Stimulated activated CD4-positive, alpha-beta T cell treated with anti-CD3 and anti-CD28 coated beads, Interleukin-4, amount 100 ng/mL, for 24 hours (primary cell): ENCODE measurements around the gene ZNF697.

Source experiments
- DNase-seq: peaks from one replicate; pipeline ENCODE4 v3.0.0-alpha.2; 2020

ZNF697 gene

DNA sequence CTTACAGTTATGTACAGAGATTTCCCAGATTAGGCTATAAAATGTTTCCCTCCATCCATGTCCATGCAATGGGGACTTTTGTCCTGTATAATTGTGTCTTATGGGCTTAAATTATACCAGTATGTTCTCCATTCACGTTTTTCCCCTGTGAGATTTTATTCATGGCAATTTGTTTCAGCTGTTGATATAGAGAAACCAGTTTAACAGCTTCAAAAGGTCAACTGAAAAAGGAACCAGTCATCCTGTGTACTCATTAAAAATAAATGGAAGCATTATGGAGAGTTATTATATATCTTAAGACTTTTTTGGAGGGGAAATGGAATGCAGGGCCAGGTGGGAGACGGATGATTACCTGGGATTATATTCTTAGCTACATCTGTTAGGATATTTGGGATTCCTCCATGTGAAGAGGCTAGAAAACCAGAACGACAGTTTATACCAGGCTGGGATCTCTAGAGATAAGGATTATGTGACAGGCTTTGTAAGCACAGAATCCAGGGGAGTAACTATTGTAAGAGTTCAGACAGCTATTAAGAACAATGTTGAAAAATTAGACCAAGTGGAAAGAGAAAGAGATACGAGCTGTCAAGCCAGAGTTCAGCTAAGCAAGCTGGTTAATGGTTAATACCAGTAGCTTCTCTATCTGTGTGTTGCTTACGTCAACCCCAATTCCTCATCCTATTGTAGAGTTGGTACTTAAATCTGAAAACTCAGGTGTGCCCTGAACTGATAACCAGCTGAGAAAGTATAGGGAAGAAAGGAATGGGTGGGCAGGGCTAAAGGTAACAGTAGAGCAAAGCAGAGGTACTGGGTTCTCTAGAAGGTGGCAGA, 12.4 kb upstream of the ZNF697 start:
- DNase-seq = no peak

DNA sequence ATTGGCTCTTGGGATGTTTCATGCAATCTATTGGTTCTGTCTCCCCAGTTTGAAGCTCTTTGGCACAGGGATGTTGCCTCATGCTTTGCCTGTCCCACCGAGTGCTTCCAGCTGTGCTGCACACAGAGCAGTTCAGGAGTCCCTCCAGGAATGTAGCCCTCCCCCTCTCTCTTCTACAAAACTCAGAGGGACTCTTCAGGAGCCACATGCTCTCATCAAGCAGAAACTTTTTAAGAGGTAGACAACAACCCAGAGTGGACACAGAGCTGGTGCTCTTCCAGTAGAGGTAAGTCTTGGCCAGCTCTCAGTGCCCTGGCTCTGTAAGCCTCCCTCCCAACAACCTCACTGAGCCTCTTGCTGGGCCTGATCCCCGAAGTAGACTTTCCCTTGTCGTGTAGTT, 11.6 kb upstream of the ZNF697 start:
- DNase-seq = no peak

DNA sequence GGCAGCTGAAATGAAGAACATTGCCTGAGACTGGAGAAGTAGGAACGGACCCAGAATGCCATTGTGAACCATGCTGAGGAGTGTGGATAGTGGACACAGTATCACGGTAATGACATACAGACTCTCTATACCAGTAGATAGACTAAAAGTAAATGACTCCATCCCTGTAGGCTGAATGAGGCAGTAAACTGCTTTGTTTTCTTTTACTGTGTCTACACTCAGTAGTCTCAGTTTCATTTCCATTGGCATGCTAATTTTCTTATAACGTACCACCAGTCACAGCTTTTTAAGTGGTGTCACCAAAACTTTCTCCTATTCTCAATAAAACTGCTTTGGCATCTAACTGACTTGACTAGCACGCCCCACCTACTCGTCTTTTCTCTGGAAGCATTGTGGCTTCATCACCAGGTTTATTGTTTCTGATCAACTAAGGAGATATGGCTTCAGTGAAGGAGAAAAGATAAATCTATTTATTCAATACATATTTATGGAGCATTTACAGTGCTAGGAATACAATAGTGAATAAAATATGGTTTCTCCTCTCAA, 8.4 kb upstream of the ZNF697 start:
- DNase-seq = no peak

DNA sequence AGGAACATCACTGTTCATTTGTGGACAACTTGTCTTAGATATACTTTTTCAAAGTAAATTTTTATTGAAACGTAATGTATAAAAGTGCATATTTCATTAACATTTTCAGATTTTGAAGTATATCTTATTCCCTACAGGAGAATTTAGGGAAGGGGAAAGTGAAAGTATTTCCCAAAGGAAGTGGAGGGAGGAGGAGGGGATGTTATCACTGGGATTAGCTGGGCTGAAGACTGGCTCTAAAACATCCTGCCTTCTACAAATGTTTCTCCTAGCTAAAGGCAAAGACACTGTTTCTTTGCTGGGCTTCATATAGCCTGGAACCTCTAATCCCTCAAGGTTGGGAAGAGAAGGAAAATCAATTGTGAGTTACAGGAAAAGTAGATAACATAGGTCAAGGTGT, 7.1 kb upstream of the ZNF697 start:
- no peak for DNase-seq

DNA sequence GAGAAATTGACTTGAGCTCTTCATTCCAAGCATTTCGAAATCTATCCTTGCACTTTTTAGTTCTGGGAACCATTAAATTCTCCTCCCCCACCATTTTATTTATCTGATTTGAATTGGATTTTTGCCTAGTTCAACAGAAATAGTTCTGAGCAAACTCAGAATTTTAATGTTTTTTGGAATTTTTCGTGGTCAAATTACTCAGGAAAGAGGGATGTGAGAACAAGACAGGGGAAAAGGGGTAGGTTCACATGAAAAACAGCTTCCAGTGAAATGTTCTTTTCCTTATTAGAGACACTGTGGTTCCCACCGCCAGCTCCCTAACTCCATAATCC, 5.7 kb upstream of the ZNF697 start:
- no peak for DNase-seq

- DNase-seq = no peak
Observed at GRCh38 chr1:119653135-119653838, 5.2 kb upstream of the ZNF697 start.

DNA sequence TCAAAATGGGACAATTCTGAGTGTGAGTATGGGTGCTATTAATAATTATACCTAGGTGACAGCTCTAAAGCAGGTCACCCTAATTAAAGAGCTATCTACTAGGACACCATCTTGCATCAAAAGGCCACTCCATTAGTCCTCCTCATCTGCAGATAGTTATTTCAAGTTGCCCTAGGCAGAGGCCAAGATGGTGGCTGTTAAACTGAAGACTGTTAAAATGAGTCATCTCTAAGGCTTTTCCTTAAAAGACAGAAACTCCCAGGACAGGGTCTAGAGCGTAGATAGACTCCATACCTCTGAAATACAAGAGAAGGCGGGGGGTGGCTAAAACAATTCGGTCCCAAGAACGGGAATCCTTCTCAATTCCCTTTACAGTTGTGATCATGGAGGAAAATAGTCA, 4.5 kb upstream of the ZNF697 start:
- DNase-seq = no peak

- no peak for DNase-seq
Observed at GRCh38 chr1:119651641-119652040, 3.6 kb upstream of the ZNF697 start.

- DNase-seq = no peak
Observed at GRCh38 chr1:119651133-119651532, 3.1 kb upstream of the ZNF697 start.

DNA sequence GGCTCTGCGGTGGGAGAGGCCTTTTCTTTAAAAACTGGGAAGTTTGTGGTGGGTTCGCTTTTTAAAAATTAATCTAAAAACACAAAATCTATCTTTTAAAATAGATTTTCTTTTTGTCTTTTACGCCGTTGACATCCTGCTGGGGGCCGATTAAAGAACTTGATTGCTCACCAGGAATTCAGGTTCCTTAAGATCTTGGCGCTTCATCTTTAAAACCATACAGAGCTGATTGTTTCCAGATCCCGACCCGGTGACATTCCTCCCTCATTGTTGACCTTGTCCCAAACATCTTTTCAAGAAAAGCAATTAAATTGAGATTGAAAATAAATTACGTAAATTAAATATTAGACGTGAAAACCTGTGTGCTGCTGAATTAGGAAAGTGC, 546 bp upstream of the ZNF697 start:
- no peak for DNase-seq

DNA sequence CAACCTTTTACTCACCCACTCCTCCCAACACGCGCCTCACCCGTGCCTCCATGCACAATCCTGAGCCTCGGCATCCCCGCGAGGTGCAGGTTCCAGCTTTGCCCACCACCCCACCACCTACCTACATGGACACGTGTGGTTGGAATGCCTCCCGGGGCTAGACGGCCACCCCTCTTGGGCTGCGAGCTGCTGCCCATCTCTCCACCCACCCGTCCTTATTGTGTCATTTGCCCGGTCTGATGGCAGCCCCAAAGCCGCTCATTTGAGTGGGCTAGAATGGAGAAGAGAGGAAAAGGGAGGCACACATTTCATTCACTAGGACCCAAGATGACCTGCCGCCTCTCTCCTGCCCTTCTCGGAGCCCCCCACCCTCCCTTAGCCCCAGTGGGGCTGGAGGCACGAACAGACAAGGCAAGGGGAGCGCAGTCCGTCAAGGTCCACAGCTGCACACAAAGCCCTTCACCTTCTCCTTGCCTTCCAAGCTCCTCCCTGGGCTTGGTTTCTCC, 785 bp downstream of the ZNF697 start:
- no peak for DNase-seq

DNA sequence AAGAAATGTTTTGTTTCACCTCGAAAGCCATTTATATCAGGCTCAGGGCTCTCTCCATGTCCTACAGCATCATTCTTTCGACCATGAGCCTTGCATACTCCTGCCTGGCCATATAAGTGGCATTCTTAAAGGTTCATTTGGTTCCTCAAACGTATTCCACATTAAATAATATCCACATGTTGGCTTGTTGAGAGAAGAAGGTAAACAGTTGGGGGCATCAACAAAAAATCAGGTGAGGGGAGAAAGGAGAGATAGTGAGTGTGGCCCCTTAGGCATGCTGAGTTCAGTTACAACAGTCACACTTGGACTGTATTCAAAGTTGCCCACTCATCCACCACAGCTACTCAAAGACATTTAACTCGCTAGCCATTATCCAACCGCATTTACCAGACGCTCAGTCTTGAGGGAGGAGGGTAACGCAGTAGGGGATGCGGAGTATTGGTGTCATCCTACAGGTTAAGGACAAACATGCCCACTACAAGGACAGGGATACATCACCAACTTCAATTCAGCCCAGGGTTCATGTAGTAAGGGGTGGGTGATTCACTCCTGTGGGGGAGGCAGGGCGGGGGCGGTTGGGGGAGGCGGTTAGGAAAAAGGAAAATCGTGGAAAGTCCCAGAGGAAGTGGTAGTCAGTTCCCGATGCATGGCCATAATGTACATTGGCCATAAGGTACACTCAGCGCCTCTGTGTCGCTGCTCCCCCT, 1.4 kb downstream of the ZNF697 start:
- no peak for DNase-seq

DNA sequence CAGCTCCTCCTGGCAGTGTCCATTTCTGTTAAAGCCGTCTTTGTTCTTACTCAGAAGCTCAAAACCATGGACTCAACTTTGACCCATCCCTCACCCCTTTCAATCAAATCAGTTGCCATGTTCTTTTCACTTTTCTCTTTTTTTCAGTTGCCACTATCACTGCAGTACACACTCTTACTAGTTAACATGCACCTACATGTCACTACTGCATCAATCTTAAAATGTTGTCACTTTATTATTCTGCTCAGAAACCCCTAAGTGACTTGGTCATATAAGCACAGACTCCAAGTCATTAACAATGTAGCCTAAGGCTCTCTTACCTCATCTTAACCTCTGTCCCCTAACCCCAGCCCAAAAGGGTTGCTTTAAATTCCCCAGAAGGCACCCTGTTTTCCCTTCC, 9.0 kb downstream of the ZNF697 start:
- DNase-seq = no peak

DNA sequence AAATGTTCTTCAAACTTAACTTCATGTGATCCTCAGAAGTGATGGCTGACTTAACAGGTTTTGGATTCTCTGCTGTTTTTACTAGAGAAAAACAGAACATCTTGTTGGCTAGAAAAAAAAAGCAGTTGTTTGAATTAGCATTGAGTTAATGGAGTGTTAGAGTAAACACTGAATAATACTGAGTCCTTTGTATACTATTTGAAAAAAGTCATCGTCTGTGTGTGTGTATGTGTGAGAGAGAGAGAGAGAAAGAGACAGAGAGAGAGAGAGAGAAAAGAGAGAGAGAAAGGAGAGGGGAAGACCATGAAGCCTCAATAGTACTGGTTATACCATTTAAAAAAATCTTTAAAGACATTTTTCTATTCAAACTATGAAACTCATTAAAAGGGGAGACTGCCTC, 10.4 kb downstream of the ZNF697 start:
- no peak for DNase-seq

DNA sequence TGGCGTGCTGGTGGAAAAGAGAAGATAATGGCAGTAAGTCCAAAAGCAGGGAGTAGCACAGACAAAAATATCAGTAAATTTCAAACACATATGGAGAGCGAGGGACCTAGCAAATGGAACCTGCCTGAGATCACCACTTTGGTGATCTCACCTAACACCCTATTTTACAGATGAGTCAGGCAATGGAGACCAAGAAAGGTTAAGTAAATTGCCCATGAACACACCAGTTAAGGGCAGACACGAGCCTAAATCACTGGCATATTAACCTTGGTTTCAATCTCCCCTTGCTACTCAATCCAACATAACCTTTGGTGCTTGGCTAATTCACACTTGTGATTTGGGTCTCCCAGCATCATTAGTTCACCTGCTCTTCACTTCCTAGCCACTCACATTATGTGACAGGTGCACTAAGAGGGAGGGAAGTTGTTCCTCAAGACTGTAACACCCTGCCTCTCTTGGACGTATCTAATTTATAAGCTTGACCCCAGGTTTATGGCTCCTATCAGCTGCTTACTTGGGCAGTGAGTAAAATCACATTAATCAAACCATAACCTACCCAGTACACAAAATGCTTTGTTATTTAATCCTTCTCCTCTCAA, 11.5 kb downstream of the ZNF697 start:
- DNase-seq = no peak

- no peak for DNase-seq
Observed at GRCh38 chr1:119635811-119636390, 12.2 kb downstream of the ZNF697 start.

DNA sequence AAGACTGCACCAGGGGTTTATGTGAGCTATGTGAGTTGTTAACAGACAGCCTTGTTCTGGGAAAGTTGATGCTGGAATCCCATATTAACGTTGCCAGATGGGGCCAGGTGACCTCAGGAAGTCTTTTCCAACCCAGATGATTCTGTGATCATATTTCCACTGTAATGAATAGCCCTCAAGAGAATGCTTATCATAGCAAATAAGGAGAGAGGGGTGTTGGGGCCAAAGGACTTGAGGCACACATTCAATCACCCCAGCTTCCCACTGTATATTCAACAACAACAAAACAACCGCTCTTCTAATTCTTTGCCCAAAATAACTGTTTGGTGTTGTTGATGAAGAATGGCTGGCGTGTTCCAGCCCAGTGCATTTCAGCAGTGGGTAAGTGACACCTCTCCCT, 14.1 kb downstream of the ZNF697 start:
- DNase-seq = no peak

GRCh38 chr1:119633575-119633974, 14.5 kb downstream of the ZNF697 start:
- no peak for DNase-seq

- DNase-seq = no peak
Observed at GRCh38 chr1:119632841-119633240, 15.2 kb downstream of the ZNF697 start.

DNA sequence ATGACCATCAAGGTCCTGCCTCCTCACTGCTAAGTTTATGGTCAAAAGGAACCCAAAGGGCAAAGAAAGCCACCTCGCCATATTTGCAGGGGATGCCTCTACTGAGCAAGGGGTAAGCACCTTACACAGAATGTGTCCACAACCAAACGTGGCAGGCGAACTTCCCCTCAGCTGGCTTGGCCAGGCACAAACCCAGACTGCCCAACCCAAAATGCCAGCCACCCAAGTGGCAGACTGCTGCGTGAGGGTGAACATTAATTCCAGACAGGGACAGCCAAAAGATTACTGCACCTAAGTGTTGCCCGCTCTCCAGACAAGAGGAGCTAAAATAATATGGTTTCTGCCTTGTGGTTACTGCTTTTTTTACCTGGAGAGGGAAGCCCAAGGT, 16.0 kb downstream of the ZNF697 start:
- no peak for DNase-seq

- no peak for DNase-seq
Observed at GRCh38 chr1:119631433-119632102, 16.5 kb downstream of the ZNF697 start.

DNA sequence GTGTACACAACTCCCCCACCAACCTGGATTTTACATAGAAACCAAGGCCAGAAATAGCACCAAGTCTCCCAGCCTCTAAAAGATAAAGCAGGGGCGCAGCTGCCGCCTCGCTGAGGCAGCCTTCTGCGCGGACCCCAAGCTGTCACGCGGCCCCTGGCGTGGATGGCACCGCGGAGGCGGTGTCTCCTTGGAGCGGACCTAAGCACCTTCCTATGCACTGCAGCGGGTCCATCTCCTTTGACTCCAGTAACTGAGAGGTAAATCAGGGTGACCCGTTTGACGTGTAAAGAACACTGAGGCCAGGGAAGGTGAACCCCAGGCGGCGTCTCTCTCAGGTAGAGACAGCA, 17.0 kb downstream of the ZNF697 start:
- no peak for DNase-seq
